GM10266 (cell line): ENCODE measurements around the gene KCNIP4.

Experiments
- DNase-seq: peaks from one replicate; pipeline ENCODE4 v3.0.0; 2012; ENCODE audit errors: extremely low spot score
- CTCF ChIP-seq: IDR thresholded peaks from 2 replicates; pipeline ENCODE4 v1.5.1; 2012; ENCODE audit warnings: mild to moderate bottlenecking, low read depth; ENCODE audit not compliant: control insufficient read depth, insufficient read depth; ENCODE audit errors: missing control alignments

Gene KCNIP4

GRCh38 chr4:21248331-21248730 lies 700.2 kb downstream of the KCNIP4 start:
- no peak for DNase-seq
- no peak for TF ChIP-seq CTCF

- DNase-seq = no peak
- TF ChIP-seq CTCF = no peak
Measured at GRCh38 chr4:21242163-21242562, 706.4 kb downstream of the KCNIP4 start.

GRCh38 chr4:21226637-21227538 lies 721.7 kb downstream of the KCNIP4 start:
- no peak for DNase-seq
- TF ChIP-seq CTCF = no peak

- no peak for TF ChIP-seq CTCF
- DNase-seq = no peak
Measured at GRCh38 chr4:21211846-21212245, 736.7 kb downstream of the KCNIP4 start.

- no peak for DNase-seq
- TF ChIP-seq CTCF = no peak
Measured at GRCh38 chr4:21209860-21210259, 738.7 kb downstream of the KCNIP4 start.

- TF ChIP-seq CTCF = no peak
- no peak for DNase-seq
Measured at GRCh38 chr4:21205821-21206531, 742.6 kb downstream of the KCNIP4 start.

- no peak for DNase-seq
- no peak for TF ChIP-seq CTCF
Measured at GRCh38 chr4:21203416-21203815, 745.2 kb downstream of the KCNIP4 start.
